H1 (cell line): Measurements from ENCODE around the gene CPSF2. TPM values are rescaled to one million over a fixed set of nuclear protein-coding genes. Genes with fewer than 3 reads are reported as not detected.

ENCODE experiments used
- CTCF ChIA-PET: fragments of 300-600 bp; sonication (Branson Sonifier 250); formaldehyde crosslinking; loops from one replicate; lab custom pipeline; 2021; ENCODE audit not compliant: partially characterized antibody; lab: Charles Lee
- POLR2A ChIA-PET: fragments of 300-600 bp; sonication (Branson Sonifier 250); formaldehyde crosslinking; loops from one replicate; lab custom pipeline; 2021; ENCODE audit warnings: inconsistent platforms; ENCODE audit not compliant: partially characterized antibody; lab: Charles Lee
- DNase-seq, 2 experiments: peaks; one replicate each; pipeline versions ENCODE4 v3.0.0 to v3.0.0-alpha.2; 2010 to 2022; ENCODE audit warnings: low spot score in 2 of 2, low read depth in 1 of 2, mixed read lengths in 1 of 2
- FAIRE-seq: peaks from 2 replicates; lab custom pipeline; 2011; peaks lifted over from hg19 to GRCh38; lab: Jason Lieb, UNC
- H2AFZ ChIP-seq: 2 replicates; pipeline ENCODE4 v1.8.1; 2012; ENCODE audit warnings: low read length, inconsistent platforms
- H2AK5ac ChIP-seq: 2 replicates; pipeline ENCODE4 v1.6.1; 2013; ENCODE audit warnings: low read depth, low read length
- H2BK120ac ChIP-seq: replicated peaks from 2 replicates; pipeline ENCODE3; 2013; ENCODE audit warnings: low read depth, low read length, inconsistent platforms
- H2BK12ac ChIP-seq: 2 replicates; pipeline ENCODE4 v1.6.1; 2013; ENCODE audit warnings: low read depth, low read length
- H2BK15ac ChIP-seq: 2 replicates; pipeline ENCODE4 v1.6.1; 2013; ENCODE audit warnings: low read length
- H2BK20ac ChIP-seq: 2 replicates; pipeline ENCODE4 v1.6.1; 2013; ENCODE audit warnings: low read length
- H2BK5ac ChIP-seq: 2 replicates; pipeline ENCODE4 v1.6.1; 2013; ENCODE audit warnings: low read depth, low read length
- H3K14ac ChIP-seq: 2 replicates; pipeline ENCODE4 v1.6.1; 2013; ENCODE audit warnings: inconsistent platforms; ENCODE audit not compliant: insufficient read length
- H3K18ac ChIP-seq: 2 replicates; pipeline ENCODE4 v1.6.1; 2013; ENCODE audit warnings: low read length; ENCODE audit errors: extremely low read depth
- H3K23ac ChIP-seq: 2 replicates; pipeline ENCODE4 v1.6.1; 2013; ENCODE audit warnings: inconsistent platforms; ENCODE audit not compliant: insufficient read length
- H3K23me2 ChIP-seq: 2 replicates; pipeline ENCODE4 v1.6.1; 2013; ENCODE audit warnings: low read depth, low read length
- H3K27ac ChIP-seq: 2 replicates; pipeline ENCODE4 v1.6.1; 2011; ENCODE audit warnings: low read depth, low read length, inconsistent platforms
- H3K27me3 ChIP-seq, 4 experiments: replicated peaks in 1 of 4; 1 replicate in 1 of 4; 2 replicates in 3 of 4; pipeline versions ENCODE4 v1.6.1 to v1.8.1; 2011 to 2013; ENCODE audit warnings: low read length in 3 of 4, mild to moderate bottlenecking in 3 of 4, inconsistent platforms in 2 of 4, mixed read lengths in 2 of 4, moderate library complexity in 1 of 4; ENCODE audit not compliant: control insufficient read depth in 3 of 4, insufficient read depth in 3 of 4; ENCODE audit errors: extremely low read depth in 1 of 4
- H3K36me3 ChIP-seq, 4 experiments: 2 replicates each; pipeline versions ENCODE4 v1.6.1 to v1.8.1; 2011 to 2013; ENCODE audit warnings: mild to moderate bottlenecking in 4 of 4, low read length in 3 of 4, moderate library complexity in 2 of 4, control low read depth in 1 of 4, inconsistent platforms in 1 of 4; ENCODE audit not compliant: insufficient read depth in 4 of 4, control insufficient read depth in 2 of 4
- H3K4ac ChIP-seq: replicated peaks from 2 replicates; pipeline ENCODE3; 2013; ENCODE audit warnings: low read length, low read depth, mixed read lengths, inconsistent platforms; ENCODE audit not compliant: insufficient read length
- H3K4me1 ChIP-seq, 4 experiments: replicated peaks in 1 of 4; 1 replicate in 1 of 4; 2 replicates in 3 of 4; pipeline versions ENCODE4 v1.6.1 to v1.8.1; 2011 to 2013; ENCODE audit warnings: low read length in 3 of 4, inconsistent platforms in 2 of 4, mixed read lengths in 1 of 4; ENCODE audit not compliant: insufficient read depth in 4 of 4, control insufficient read depth in 3 of 4
- H3K4me2 ChIP-seq, 2 experiments: 2 replicates each; pipeline versions ENCODE4 v1.6.1 to v1.8.1; 2011 to 2013; ENCODE audit warnings: low read depth in 2 of 2, low read length in 2 of 2, control low read depth in 1 of 2, inconsistent platforms in 1 of 2, mild to moderate bottlenecking in 1 of 2; ENCODE audit not compliant: insufficient read depth in 1 of 2
- H3K4me3 ChIP-seq, 4 experiments: fragments of 200-600, 300-600 bp in 1 of 4; sonication (generic), shearing (Covaris generic), sonication (Bioruptor Twin) in 1 of 4; 2 replicates each; pipeline versions ENCODE4 v1.5.1 to v1.8.1; 2011 to 2016; ENCODE audit warnings: low read length in 4 of 4, low read depth in 3 of 4, control low read depth in 2 of 4, inconsistent platforms in 2 of 4, mild to moderate bottlenecking in 2 of 4, mixed read lengths in 1 of 4, moderate library complexity in 1 of 4; ENCODE audit not compliant: insufficient read depth in 2 of 4; ENCODE audit errors: extremely low read depth in 1 of 4
- H3K56ac ChIP-seq: replicated peaks from 2 replicates; pipeline ENCODE3; 2013; ENCODE audit warnings: low read depth, mild to moderate bottlenecking, mixed read lengths, low read length, inconsistent platforms; ENCODE audit not compliant: insufficient read length
- H3K79me1 ChIP-seq: 2 replicates; pipeline ENCODE4 v1.6.1; 2013; ENCODE audit warnings: low read depth, low read length, control low read depth
- H3K79me2 ChIP-seq, 2 experiments: 2 replicates each; pipeline versions ENCODE4 v1.6.1 to v1.8.1; 2012 to 2013; ENCODE audit warnings: low read length in 2 of 2, mild to moderate bottlenecking in 2 of 2, inconsistent platforms in 1 of 2; ENCODE audit not compliant: insufficient read depth in 2 of 2, control insufficient read depth in 1 of 2
- H3K9ac ChIP-seq, 4 experiments: replicated peaks in 1 of 4; 1 replicate in 1 of 4; 2 replicates in 3 of 4; pipeline versions ENCODE4 v1.6.1 to v1.8.1; 2011 to 2013; ENCODE audit warnings: low read depth in 3 of 4, low read length in 3 of 4, control low read depth in 2 of 4, mild to moderate bottlenecking in 2 of 4, moderate library complexity in 2 of 4, inconsistent platforms in 1 of 4; ENCODE audit errors: extremely low read depth in 1 of 4
- H3K9me3 ChIP-seq, 2 experiments: 2 replicates each; pipeline versions ENCODE4 v1.6.1 to v1.8.1; 2012 to 2013; ENCODE audit warnings: mild to moderate bottlenecking in 2 of 2, moderate library complexity in 2 of 2, control low read depth in 1 of 2, inconsistent platforms in 1 of 2, low read depth in 1 of 2, low read length in 1 of 2, mixed read lengths in 1 of 2; ENCODE audit not compliant: insufficient read depth in 2 of 2
- H4K20me1 ChIP-seq, 2 experiments: replicated peaks in 1 of 2; 2 replicates each; pipeline versions ENCODE3 to v1.8.1; 2011 to 2013; ENCODE audit warnings: inconsistent platforms in 2 of 2, low read length in 2 of 2, mild to moderate bottlenecking in 1 of 2; ENCODE audit not compliant: insufficient read depth in 2 of 2, control insufficient read depth in 1 of 2
- H4K5ac ChIP-seq: 2 replicates; pipeline ENCODE4 v1.6.1; 2013; ENCODE audit warnings: low read length, low read depth, mixed read lengths, inconsistent platforms; ENCODE audit not compliant: insufficient read length
- H4K8ac ChIP-seq: 2 replicates; pipeline ENCODE4 v1.8.0; 2013; ENCODE audit warnings: mild to moderate bottlenecking, moderate library complexity, low read length, inconsistent platforms; ENCODE audit not compliant: insufficient read depth; ENCODE audit errors: extremely low read depth
- H4K91ac ChIP-seq: replicated peaks from 2 replicates; pipeline ENCODE3; 2013; ENCODE audit warnings: low read length, mixed read lengths, inconsistent platforms; ENCODE audit not compliant: insufficient read length
- ATF2 ChIP-seq: IDR thresholded peaks from 2 replicates; pipeline ENCODE4 v1.6.1; 2012; ENCODE audit warnings: low read length, inconsistent platforms
- EP300 ChIP-seq, 2 experiments: IDR thresholded peaks; 1 replicate in 1 of 2; 2 replicates in 1 of 2; pipeline ENCODE4 v1.6.1; 2011 to 2012; ENCODE audit warnings: low read depth in 2 of 2, low read length in 2 of 2, mild to moderate bottlenecking in 2 of 2, borderline replicate concordance in 1 of 2, inconsistent platforms in 1 of 2, moderate library complexity in 1 of 2
- HDAC6 ChIP-seq: IDR thresholded peaks from one replicate; pipeline ENCODE4 v1.7.1; 2012; ENCODE audit warnings: low read depth, mild to moderate bottlenecking, inconsistent platforms, low read length, moderate library complexity
- SAP30 ChIP-seq: fragments of 300-600 bp; sonication (generic); IDR thresholded peaks from 2 replicates; pipeline ENCODE4 v1.7.1; 2012; ENCODE audit warnings: low read length, moderate library complexity, mild to moderate bottlenecking, inconsistent platforms; ENCODE audit not compliant: insufficient read depth, insufficient replicate concordance
- SUZ12 ChIP-seq: fragments of 200-600 bp; sonication (generic); IDR thresholded peaks from 2 replicates; pipeline ENCODE4 v1.6.1; 2012; ENCODE audit warnings: mild to moderate bottlenecking, inconsistent platforms, low read length, moderate library complexity, mixed read lengths
- WGBS, 2 experiments: shearing (Covaris generic) in 1 of 2; methylation state at CpG; one replicate each; pipeline versions ENCODE4 v1.1.6 to v1.1.7; 2013 to 2015; ENCODE audit warnings: low lambda C conversion rate in 2 of 2, mixed read lengths in 2 of 2, inconsistent platforms in 1 of 2, low coverage in 1 of 2, missing lambda C conversion rate in 1 of 2; ENCODE audit not compliant: insufficient replicate concordance in 2 of 2, insufficient coverage in 1 of 2, insufficient read length in 1 of 2; ENCODE audit errors: extremely low coverage in 1 of 2, missing lambda C conversion rate in 1 of 2; 5-methylcytosine and 5-hydroxymethylcytosine counted together
- polyA plus RNA-seq, 7 experiments: library from polyadenylated mRNA; depleted of rRNA in 3 of 7; stranded (reverse) in 5 of 7; unstranded in 2 of 7; fragments of >200 nt in 5 of 7; fragments of 200-250 nt in 2 of 7; gene quantifications; 1 replicate in 5 of 7; 2 replicates in 1 of 7; 4 replicates in 1 of 7; pipeline versions ENCODE4 v1.2.1 to v1.2.3, GENCODE V29; 2011 to 2013; ENCODE audit warnings: missing spikeins in 2 of 7, mixed read lengths in 2 of 7
- total RNA-seq: library from RNA; stranded (reverse); fragmentation: NEBNext Ultra II Directional; extraction: Animal tissue kit (Norgen Biotek cat#: 25700); gene quantifications from 2 replicates; pipeline ENCODE4 v1.2.1, GENCODE V29; 2021

CPSF2 gene
- total and polyA plus RNA-seq, 2 of the 8 experiments (the other 6 are each of a cell fraction or from before 2014, with no cell fraction given): 11.3 to 130 TPM

- H3K4me2 ChIP-seq: no peak overlapping the region
- H3K14ac ChIP-seq: no peak overlapping the region
- no peak overlapping the region for H2BK12ac ChIP-seq
- no peak for TF ChIP-seq ATF2
- no peak for TF ChIP-seq EP300 (IDR thresholded peaks at IDR 0.05; ENCODE audit: borderline replicate concordance in 1 of 2, low read depth in 2 of 2, low read length in 2 of 2)
- TF ChIP-seq HDAC6: no peak
- TF ChIP-seq SUZ12: no peak
- TF ChIP-seq SAP30: no peak
- TF ChIP-seq, all 59 proteins: peak for 0
- H3K9me3 ChIP-seq: no peaks in the 10 kb centered on the region
- H4K91ac ChIP-seq: no peak overlapping the region
- H3K36me3 ChIP-seq: no peaks in the 10 kb centered on the region
- H2BK15ac ChIP-seq: no peak overlapping the region
- no peak overlapping the region for H3K4me3 ChIP-seq
- 94% methylated on average over 2 of the region's 2 CpGs; no CpG with 5 or more reads in 1 of the 2 experiments for WGBS, 2 experiments
- no peaks in the 10 kb centered on the region for H4K20me1 ChIP-seq
- H3K23ac ChIP-seq: no peak overlapping the region
- H4K8ac ChIP-seq: no peak overlapping the region
- no peaks in the 10 kb centered on the region for H3K79me2 ChIP-seq
- no peak overlapping the region for H3K56ac ChIP-seq
- H3K9ac ChIP-seq: no peak overlapping the region
- DNase-seq: no peak
- H3K23me2 ChIP-seq: no peaks in the 10 kb centered on the region; the same call in 1 of the 2 replicates
- no peaks in the 10 kb centered on the region for H3K79me1 ChIP-seq
- H3K27me3 ChIP-seq: no peaks in the 10 kb centered on the region
- no peak overlapping the region for H3K4ac ChIP-seq
- no peak overlapping the region for H3K18ac ChIP-seq
- no peak overlapping the region for H2BK20ac ChIP-seq
- H2BK120ac ChIP-seq: no peak overlapping the region
- no peak overlapping the region for H2AFZ ChIP-seq
- FAIRE-seq: no peak
- no peak overlapping the region for H2AK5ac ChIP-seq
- H3K27ac ChIP-seq: no peak overlapping the region
- no peak overlapping the region for H2BK5ac ChIP-seq
- ChIA-PET CTCF (no interaction called here), POLR2A (no interaction called here)
- no peak overlapping the region for H4K5ac ChIP-seq
- no peaks in the 10 kb centered on the region for H3K4me1 ChIP-seq
Observed at GRCh38 chr14:92175811-92176210, 54.0 kb downstream of the CPSF2 start.
